NCI-H2107 treated with DMSO at 0.1 percent for 48 hours (cell line): Measurements from ENCODE around the gene GH2.
"Not testable (repeated sequence)": the region's sequence is repeated elsewhere in the genome, so short reads cannot be mapped to it uniquely, and the experiment has no call there.

Experiments used
- DNase-seq: peaks from one replicate; lab custom pipeline; 2025; ENCODE audit not compliant: unreplicated experiment; lab: John Stamatoyannopoulos, UW

GH2 gene

DNA sequence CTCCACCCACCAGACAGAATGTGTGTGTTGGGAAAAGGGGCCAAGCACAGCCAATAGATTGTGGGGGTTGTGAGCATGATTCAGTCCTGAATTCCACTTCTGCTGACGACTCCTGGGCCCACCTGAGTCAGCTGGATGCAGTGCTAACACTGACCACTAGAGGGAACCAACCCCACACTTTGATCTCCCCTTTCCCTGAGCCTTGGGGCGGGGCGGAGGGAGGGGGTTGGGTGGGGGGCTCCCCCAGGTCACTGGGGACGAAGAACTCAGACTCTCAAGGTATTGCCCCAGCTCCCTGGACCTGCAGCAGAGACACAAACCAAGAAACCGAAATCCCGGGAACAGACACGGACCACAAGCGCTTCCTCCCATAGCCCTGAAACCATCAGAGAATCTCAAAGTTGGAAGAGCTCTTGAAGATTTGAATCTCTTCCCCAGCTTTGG lies 29.9 kb upstream of the GH2 start:
- DNase-seq, result no peak

DNA sequence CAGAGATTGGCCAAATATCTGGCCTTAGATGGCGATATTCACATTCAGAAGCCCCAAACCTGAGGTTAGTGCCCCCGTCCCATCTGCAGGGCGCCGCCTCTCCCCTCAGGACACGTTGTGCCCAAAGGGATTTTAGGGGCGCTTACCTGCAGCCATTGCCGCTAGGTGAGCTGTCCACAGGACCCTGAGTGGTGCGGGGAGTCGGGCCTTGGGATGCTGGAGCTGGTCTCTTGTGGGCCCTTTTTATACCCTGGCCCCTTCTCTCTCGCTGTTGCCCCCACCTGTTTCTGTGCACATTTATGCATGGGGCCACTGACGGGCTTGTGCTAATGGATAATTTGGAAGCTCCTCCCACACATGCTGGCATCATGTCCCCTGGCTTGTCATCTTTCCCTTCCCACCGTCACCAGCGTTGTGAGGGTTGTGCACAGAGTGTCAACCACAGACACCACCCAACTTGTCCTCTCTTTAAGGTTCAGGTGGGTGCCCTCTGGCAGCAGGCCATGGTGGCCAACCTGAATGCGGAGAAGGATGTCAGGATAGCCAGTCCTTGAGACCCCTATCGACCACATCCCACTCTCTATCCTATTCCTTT lies 29.4 kb upstream of the GH2 start, which contains the start of gene CSHL1:
TSS of gene CSHL1 (minus strand) at position 218 of the 595 bp plus-strand sequence. CDS start at position 156, 62 bp downstream.
- no peak for DNase-seq

DNA sequence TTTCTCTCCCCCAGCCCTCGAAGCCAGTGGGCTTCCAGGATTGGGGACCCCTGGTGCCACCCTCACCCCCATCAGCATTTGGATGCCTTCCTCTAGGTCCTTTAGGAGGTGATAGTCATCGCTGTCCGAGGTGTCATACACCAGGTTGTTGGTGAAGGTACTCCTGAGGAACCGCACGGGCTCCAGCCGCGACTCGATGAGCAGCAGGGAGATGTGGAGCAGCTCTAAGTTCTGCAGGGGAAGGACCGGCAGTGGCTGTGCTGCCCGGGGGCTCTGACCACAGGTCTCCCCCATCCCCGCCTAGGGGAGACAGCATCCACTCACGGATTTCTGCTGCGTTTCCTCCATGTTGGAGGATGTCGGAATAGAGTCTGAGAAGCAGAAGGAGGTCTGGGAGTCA lies 28.4 kb upstream of the GH2 start:
- no peak for DNase-seq

DNA sequence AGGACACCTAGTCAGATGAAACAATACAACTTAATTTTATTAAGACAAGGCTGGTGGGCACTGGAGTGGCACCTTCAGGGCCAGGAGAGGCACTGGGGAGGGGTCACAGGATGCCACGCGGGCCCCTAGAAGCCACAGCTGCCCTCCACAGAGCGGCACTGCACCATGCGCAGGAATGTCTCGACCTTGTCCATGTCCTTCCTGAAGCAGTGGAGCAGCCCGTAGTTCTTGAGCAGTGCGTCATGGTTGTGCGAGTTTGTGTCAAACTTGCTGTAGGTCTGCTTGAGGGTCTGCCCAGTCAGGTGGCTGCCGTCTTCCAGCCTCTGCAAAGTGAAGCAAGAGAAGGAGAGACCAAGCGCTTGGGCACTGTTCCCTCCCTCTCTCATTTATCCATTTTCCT lies 27.8 kb upstream of the GH2 start:
- DNase-seq, result not testable (repeated sequence)

DNA sequence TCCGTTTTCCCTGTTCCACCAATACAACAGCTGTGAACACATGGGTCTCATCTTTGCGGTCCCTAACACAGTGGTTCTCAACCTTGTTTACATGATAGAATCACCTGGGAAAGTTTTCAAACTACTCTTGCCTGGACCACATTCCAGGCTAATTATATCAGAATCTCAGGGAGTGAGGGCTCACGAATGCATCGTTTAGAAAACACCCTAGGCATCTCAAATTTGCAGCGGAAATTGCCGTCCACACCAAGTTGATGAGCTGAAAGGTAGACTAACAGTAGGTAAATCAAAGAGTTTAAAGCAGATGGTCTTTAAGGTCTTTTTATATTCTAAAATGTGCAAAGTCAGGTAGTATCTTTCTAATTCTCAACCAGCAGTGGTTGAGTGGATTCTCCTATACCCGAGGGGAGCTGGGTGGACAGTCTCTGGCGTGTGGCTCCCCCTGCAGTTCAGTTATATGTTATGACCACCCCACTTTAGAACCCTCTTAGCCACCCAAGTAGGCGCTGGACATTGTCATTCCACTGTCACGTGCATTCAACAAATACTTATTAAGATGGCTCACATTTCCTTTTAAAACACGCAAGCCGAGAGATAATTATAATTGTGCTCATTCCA lies 25.5 kb upstream of the GH2 start:
- not testable (repeated sequence) for DNase-seq

DNA sequence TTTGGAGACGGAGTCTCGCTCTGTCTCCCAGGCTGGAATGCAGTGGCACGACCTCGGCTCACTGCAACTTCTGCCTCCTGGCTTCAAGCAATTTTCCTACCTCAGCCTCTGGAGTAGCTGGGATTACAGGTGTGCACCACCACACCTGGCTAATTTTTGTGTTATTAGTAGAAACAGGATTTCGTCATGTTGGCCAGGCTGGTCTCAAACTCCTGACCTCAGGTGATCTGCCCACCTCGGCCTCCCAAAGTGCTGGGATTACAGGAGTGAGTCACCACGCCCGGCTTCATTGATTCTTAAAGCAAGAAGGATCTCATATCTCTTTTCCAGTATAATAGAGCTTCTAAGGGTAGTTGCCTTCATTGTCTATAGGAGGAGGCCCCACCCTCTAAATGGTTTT lies 23.1 kb upstream of the GH2 start:
- not testable (repeated sequence) for DNase-seq

DNA sequence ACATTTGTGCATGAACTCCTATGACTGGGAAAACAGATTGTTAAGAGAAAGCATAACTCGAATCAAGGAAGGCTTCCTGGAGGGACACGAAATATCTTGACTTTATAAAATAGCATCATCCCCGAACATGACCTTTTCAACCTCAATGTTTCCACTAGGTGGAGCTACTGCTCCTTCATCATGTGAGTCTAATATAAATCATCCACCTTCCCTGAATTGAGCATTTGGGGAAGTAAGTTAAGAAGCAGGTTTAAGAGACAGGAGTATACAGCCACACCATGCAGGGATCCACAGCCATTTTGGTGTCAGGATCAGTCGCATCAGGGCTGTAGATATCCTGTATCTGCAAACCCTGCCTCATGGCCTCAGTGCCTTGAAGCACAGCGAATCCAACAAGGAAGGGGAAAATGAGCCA lies 22.1 kb upstream of the GH2 start:
- DNase-seq, result not testable (repeated sequence)

DNA sequence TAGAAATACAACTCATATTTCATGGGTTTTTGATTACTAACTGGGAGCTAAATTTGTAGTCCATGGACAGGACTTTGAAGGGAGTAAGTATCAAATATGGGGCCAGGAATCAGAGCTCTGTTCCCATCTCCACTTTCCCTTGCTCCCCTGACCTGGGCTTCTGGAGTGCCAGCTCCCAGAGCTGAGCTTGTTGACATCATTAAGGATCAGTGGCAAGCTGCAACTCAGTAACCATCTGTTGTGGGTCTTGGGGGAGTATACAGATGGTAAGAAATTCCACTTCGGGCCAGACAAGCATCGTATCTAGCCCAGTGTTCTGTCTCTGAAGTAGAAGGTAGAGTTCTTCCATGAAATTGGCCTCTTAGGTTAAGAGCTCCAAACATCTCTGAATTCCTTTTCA lies 20.2 kb upstream of the GH2 start:
- DNase-seq, result not testable (repeated sequence)

DNA sequence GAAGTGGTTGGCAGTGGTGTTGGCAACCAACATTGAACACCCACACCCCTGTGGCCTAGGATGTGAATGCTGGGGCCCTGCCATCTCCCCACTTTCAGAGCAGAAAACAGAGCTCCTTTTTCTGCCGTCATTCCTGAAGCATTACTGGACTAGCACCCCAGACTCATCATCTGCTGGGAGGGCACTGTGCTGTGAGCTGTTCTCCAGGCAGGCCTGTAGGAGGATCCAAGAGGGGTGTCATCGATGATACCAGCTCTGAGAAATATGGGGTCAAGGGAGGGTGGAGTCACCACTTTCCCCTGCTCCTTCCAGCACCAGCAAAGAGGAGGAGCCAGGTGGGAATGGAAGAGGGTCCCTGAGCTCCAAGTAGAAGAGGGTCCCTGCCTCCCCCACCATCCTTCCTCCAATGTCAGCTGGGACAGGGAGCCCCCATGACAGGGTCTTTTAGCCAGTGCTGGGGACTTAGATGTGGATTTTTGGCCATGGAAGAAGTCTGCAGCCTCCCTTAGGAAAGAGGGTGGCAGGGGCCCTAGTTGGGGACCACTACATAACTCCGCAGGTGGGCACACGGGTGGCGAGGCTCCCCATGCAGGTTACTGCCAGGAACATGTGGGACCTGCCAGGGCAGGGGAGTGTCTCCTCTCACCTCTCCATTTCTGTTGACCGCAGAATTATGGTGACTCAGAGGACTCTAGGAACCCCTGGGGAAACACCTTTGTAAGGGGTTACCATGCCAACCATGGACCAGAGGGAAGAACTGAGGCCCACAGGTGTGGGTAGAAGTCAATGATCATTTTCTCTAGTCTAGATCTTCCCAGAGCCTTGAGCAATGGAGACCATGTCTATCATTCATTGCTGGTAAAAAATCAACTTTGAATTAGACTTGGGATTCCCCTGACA lies 17.4 kb upstream of the GH2 start:
- DNase-seq, result not testable (repeated sequence)

DNA sequence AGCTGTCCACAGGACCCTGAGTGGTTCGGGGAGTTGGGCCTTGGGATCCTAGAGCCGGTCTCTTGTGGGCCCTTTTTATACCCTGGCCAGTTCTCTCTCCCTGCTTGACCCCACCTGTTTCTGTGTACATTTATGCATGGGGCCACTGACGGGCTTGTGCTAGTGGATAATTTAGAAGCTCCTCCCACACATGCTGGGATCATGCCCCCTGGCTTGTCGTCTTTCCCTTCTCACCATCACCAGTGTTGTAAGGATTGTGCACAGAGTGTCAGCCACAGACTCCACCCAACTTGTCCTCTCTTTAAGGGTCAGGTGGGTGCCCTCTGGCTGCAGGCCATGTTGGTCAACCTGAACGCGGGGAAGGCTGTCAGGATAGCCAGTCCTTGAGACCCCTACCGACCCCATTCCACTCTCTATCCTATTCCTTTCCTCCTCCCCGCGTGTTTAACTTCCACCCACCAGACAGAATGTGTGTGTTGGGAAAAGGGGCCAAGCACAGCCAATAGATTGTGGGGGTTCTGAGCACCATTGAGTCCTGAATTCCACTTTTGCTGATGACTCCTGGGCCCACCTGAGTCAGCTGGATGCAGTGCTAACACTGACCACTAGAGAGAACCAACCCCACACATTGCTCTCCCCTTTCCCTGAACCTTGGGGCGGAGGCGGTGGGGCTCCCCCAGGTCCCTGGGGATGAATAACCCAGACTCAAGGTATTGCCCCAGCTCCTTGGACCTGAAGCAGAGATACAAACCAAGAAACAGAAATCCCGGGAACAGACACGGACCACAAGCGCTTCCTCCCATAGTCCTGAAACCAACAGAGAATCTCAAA lies 15.0 kb upstream of the GH2 start, which contains the start of gene CSH1:
TSS of gene CSH1 (minus strand) at position 51 of the 831 bp plus-strand sequence. CDS start 63 bp downstream, outside the sequence.
- not testable (repeated sequence) for DNase-seq

DNA sequence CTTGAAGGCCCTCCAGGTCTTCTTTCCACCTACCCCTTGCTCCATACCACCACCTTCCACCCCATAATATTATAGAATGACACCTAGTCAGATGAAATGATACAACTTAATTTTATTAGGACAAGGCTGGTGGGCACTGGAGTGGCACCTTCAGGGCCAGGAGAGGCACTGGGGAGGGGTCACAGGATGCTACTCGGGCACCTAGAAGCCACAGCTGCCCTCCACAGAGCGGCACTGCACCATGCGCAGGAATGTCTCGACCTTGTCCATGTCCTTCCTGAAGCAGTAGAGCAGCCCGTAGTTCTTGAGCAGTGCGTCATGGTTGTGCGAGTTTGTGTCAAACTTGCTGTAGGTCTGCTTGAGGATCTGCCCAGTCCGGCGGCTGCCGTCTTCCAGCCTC lies 13.1 kb upstream of the GH2 start:
- DNase-seq, result not testable (repeated sequence)

DNA sequence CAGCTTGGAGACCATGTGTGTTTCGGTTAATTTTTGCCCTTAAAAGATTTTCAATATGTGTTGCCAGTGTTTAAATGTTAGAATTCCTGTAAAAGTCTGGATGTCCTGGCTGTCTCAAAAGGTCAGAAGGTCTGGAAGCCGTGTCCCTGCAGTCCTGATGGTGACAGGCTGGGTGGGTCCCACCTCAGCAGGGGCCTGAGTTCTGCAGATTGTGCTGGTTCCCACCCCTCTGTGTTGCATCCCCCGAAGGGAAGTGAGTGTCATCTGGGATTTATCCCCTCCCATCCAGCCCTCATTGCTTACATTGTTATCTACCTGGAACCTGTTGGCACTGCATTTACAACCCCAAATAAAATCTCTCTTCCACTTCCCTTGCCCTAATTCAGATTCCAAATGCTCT lies 12.3 kb upstream of the GH2 start:
- not testable (repeated sequence) for DNase-seq

DNA sequence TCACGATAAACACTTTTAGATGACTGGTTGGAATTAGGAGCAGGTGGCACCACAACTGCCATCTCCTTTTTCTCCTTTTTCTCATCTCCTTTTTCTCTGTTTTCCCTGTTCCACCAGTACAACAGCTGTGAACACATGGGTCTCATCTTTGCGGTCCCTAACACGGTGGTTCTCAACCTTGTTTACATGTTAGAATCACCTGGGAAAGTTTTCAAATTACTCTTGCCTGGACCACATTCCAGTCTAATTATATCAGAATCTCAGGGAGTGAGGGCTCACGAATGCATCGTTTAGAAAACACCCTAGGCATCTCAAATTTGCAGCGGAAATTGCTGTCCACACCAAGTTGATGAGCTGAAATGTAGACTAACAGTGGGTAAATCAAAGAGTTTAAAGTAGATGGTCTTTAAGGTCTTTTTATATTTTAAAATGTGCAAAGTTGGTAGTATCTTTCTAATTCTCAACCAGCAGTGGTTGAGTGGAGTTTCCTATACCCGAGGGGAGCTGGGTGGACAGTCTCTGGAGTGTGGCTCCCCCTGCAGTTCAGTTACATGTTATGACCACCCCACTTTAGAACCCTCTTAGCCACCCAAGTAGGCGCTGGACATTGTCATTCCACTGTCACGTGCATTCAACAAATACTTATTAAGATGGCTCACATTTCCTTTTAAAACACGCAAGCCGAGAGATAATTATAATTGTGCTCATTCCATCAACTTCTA lies 10.7 kb upstream of the GH2 start:
- not testable (repeated sequence) for DNase-seq

DNA sequence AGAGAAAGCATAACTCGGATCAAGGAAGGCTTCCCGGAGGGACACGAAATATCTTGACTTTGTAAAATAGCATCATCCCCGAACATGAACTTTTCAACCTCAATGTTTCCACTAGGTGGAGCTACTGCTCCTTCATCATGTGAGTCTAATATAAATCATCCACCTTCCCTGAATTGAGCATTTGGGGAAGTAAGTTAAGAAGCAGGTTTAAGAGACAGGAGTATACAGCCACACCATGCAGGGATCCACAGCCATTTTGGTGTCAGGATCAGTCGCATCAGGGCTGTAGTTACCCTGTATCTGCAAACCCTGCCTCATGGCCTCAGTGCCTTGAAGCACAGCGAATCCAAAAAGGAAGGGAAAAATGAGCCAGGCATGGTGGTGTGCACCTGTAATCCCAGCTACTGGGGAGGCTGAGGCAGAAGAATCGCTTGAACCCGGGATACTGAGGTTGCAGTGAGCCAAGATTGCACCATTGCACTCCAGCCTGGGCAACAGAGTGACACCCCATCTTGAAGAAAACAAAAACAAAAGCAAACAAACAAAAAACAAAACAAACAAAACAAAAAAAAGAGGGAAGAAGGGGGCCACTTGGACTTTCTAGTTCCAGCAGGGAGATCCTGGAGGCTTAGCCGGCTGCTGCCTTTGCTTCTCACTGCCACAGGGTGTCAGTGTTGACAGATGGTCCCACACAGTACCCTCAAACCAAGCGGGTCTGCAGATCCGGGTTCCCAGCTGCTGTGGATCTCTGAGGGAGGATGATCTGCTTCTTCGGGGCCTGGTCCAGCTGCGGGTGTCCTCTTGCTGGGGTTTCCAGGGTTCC lies 7.5 kb upstream of the GH2 start:
- DNase-seq, result not testable (repeated sequence)

DNA sequence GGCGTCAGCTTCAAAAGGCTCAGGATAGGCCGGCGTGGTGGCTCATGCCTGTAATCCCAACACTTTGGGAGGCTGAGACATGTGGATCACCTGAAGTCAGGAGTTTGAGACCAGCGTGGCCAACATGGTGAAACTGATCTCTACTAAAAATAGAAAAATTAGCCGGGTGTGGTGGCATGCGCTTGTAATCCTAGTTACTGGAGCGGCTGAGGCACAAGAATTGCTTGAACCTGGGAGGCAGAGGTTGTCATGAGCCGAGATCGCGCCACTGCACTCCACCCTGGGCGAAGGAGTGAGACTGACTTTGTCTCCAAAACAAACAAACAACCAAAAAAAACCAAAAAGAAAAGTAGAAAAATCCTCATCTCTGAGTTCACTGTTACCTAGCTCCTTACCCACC lies 3.4 kb upstream of the GH2 start:
- not testable (repeated sequence) for DNase-seq

DNA sequence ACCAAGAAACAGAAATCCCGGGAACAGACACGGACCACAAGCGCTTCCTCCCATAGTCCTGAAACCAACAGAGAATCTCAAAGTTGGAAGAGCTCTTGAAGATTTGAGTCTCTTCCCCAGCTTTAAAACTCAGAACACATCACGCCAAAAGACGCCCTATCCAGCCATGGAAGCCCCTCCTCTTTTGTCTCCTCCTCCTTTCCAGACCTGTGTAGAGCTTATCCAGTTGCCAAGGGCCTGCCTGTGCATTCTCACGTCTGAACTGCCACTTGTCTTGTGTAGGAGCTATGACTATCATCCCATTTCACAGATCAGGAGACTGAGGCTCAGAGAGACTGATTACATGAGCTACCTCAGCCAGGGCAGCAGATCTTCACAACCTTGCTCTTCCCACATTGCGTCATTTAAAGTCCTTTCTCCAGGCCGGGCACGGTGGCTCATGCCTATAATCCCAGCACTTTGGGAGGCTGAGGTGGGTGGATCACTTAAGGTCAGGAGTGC lies 932 bp upstream of the GH2 start:
- not testable (repeated sequence) for DNase-seq

DNA sequence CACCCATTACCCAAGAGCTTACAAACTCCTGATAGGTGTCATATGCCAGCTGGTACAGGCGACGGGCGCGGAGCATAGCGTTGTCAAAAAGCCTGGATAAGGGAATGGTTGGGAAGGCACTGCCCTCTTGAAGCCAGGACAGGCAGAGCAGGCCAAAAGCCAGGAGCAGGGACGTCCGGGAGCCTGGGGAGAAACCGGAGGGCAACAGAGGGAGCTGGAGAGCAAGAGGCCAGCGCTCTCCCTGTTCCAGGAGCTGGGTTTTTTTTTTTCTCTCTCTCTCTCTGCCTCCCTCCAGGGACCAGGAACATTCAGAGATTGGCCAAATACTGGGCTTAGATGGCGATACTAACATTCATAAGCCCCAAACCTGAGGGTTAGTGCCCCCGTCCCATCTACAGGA lies 407 bp downstream of the GH2 start:
- DNase-seq, result not testable (repeated sequence)

DNA sequence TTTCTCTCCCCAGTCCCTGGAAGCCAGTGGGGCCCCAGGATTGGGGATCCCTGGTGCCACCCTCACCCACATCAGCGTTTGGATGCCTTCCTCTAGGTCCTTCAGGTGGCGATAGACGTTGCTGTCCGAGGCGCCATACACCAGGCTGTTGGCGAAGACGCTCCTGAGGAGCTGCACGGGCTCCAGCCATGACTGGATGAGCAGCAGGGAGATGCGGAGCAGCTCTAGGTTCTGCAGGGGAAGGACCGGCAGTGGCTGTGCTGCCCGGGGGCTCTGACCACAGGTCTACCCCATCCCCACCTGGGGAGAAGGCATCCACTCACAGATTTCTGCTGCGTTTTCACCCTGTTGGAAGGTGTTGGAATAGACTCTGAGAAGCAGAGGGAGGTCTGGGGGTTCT lies 1.0 kb downstream of the GH2 start:
- DNase-seq, result no peak

DNA sequence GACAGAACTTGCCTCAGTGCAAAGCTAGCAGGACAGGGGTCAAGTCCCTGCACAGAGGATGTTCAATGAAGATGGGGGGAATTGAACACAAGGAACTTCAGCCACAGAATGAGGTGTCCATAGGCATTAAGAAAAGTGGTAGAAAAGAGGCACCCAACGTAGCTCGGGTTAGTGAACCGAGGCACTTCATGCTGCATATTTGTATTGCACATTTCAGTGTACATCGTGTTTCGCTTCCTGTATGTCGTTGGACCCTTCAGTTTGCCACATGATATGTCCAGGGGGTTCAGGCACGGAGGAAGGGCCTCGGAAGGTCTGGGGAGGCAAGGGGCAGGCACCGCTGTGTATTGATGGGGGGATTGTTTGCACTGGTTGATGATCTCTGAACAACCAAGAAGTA lies 3.3 kb downstream of the GH2 start:
- not testable (repeated sequence) for DNase-seq
